Sciatic nerve (tissue), 2 donors: ENCODE data around the gene WDTC1. TPM values are rescaled to one million over a fixed set of nuclear protein-coding genes. Genes with fewer than 3 reads are reported as not detected.
"Not testable (repeated sequence)": the region's sequence is repeated elsewhere in the genome, so short reads cannot be mapped to it uniquely, and the experiment has no call there.

Source experiments
- ATAC-seq: fragments of 200-7000 bp; cut with Tn5 transposase; one replicate; pipeline ENCODE4 v1.9.1; 2020; ENCODE audit warnings: mild to moderate bottlenecking, moderate library complexity
- DNase-seq: peaks from one replicate; pipeline ENCODE4 v3.0.0-alpha.2; 2020; ENCODE audit warnings: low spot score
- intact Hi-C: fragments of 100-400 bp; cut with DNase I; formaldehyde crosslinking; loops from one replicate; pipeline ENCODE4 v1.14.2; 2022
- total RNA-seq: library from RNA; stranded (reverse); fragmentation: NEBNext Ultra II Directional; extraction: Animal tissue kit (Norgen Biotek cat#: 25700); gene quantifications from one replicate; pipeline ENCODE4 v1.2.1, GENCODE V29; 2021
- donor health status: DM: no; HTN: no; CAD: no.
- donor health status: DM: no; HTN: no; CAD: no.

Gene WDTC1, protein sequence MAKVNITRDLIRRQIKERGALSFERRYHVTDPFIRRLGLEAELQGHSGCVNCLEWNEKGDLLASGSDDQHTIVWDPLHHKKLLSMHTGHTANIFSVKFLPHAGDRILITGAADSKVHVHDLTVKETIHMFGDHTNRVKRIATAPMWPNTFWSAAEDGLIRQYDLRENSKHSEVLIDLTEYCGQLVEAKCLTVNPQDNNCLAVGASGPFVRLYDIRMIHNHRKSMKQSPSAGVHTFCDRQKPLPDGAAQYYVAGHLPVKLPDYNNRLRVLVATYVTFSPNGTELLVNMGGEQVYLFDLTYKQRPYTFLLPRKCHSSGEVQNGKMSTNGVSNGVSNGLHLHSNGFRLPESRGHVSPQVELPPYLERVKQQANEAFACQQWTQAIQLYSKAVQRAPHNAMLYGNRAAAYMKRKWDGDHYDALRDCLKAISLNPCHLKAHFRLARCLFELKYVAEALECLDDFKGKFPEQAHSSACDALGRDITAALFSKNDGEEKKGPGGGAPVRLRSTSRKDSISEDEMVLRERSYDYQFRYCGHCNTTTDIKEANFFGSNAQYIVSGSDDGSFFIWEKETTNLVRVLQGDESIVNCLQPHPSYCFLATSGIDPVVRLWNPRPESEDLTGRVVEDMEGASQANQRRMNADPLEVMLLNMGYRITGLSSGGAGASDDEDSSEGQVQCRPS
- 39.6 TPM for total RNA-seq

DNA sequence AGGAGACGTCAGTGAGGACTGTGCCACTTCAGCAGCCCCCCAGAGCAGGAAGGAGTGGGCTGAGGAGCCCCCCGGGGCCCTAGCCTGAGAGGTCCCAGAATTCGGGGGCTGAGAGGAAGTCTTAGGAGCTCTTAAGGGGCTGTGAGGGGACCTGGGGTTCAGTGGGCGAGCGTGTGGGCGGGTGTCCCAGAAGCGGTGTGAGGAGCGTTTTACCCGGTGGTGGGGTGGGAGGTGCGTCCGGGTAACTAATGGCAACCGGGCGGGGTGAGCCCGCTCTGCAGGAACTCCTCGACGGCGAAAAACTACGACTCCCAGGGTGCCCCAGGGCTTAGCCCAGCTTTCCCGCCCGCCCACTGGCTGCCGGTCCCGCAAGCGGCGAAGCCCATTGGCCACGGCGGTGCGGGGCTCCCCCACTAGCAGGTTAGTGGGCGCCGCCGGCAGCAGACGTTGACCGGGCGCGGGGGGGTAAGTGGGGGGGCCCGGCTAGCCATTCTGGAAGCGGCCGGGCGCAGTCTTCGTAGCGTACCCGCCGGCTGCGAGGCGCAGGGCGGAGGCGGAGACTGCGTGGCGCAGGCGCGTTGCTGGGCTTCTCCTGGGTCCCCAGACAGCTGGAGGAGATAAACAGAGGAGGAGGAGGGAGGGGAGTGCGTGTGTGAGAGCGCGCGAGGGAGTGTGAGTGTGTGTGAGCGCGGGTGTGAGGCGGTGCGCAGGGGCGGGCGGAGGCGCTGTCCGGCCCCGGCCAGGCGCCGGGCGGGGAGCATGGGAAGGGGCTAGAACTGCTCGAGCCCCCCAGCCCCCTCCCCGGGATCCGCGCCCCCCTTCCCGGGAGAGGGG, at the start of gene WDTC1:
Gene WDTC1 (plus strand): TSS at position 584 of the 834 bp plus-strand sequence. CDS start 26,423 bp downstream, outside the sequence.
- intact Hi-C loops = no loop called here
- DNase-seq (peak; percentile 98), ATAC-seq (peak; percentile 99)

DNA sequence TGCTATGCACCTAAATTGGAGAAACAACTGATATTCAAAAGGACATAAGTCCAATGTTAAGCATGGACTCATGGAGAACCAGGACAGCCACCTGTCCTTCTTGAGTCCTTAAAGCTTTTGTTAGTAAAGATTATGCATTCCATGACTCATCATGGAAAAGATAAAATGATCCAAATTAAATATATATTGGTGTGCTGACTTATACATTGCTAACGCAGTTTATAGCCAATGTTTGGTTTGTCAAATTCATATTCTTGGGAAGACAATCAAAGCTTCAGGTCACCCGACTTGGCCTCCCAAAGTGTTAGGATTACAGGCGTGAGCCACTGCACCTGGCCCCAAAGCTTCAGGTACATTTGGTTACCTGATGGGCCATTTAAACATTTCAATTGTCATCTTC, 49.8 kb upstream of the WDTC1 start:
- ATAC-seq, intact Hi-C loops: not testable (repeated sequence)

DNA sequence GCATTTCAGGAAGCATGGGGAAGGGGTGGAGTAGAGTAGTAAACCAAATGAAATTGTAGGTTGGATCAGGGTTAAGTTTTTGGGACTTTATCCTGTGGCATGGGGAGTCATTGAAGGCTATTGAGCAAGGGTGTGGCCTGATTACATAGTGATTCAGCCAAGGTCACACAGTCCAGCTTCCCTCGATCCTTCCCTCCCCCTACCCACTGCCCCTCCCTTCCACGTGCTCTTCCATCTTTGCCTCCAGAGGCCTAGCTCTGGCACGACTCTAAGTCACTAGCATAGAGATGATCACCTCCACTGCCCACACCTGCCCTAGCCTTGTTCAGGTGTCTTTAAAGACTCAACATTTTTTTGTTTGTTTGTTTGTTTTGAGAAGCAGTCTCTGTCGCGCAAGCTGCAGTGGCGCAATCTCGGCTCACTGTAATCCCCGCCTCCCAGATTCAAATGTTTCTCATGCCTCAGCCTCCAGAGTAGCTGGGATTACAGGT, 42.3 kb upstream of the WDTC1 start:
- no peak for ATAC-seq
- DNase-seq = no peak
- intact Hi-C loops = loop anchor here (10.0 kb wide), 1 partner anchor 93 kb away; no protein-coding TSS in a partner anchor

More for the DNA sequence above, 49.8 kb upstream of the WDTC1 start:
- not testable (repeated sequence) for DNase-seq

DNA sequence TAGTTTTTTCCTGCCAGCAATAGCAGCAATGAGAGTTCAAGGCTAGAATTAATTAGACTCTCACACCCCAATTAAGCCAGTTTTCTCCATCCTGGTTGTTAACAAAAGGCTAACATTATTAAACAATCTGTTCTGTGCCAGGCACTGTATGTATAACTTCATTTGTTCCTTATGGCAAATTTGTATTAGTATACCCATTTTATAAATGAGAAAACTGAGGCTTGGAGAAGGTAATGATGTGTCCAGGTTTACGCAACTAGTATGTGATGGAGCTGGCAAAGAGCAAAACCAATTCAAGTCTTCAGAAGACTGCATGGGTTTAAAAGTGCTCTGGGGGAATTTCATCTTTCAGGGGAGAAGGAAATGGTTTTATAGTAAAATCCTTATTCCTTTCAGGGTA, 41.2 kb upstream of the WDTC1 start:
- no peak for ATAC-seq
- intact Hi-C loops = loop anchor here (10.0 kb wide), 1 partner anchor 92 kb away; no protein-coding TSS in a partner anchor
- no peak for DNase-seq

DNA sequence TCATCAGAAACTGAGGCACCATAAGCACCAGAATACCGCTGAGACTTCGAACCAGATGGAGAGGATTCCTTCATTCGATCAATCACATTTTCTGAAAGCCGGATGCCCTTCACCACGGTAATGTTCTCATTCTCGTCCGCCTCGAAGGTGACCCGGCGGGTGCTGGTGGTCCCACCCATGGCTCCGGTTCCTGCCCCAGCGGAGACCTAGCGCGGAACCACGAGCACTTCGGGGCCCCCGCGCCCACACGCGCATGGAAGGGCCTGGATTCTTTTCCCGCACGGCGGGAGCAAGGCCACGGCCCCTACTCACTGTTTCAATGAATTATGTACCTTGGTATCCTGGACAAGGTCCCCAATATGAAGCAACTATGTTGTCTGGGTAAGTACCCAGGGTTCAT, 33.1 kb upstream of the WDTC1 start:
- intact Hi-C loops = no loop called here
- DNase-seq (no peak), ATAC-seq (no peak)

DNA sequence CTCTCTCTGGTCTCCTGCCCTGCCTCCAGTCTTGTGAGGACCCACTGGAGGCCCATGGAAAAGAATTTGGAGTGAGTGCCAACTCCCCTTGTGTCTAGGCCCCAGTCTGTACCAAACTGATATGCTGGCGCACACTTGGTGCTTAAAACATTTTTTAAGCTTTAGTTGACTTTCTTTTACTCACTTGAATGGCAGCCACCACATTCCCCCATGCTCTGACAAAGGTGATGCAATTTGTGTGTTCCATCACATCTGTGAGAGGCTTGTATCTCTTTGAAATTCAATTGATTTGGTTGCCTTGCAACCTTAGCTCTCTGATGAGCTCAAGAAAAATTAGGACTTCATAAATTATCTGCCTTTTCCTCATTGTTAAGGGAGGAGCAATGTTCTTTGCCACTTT, 30.5 kb upstream of the WDTC1 start:
- ATAC-seq = no peak
- no peak for DNase-seq
- intact Hi-C loops = no loop called here

DNA sequence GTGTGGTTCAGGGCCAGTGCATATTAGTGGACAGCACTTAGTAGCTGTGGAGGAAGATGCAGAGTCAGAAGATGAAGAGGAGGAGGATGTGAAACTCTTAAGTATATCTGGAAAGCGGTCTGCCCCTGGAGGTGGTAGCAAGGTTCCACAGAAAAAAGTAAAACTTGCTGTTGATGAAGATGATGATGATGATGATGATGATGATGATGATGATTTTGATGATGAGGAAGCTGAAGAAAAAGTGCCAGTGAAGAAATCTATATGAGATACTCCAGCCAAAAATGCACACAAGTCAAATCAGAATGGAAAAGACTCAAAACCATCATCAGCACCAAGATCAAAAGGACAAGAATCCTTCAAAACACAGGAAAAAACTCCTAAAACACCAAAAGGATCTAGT, 27.2 kb upstream of the WDTC1 start:
- ATAC-seq, intact Hi-C loops, DNase-seq: not testable (repeated sequence)

DNA sequence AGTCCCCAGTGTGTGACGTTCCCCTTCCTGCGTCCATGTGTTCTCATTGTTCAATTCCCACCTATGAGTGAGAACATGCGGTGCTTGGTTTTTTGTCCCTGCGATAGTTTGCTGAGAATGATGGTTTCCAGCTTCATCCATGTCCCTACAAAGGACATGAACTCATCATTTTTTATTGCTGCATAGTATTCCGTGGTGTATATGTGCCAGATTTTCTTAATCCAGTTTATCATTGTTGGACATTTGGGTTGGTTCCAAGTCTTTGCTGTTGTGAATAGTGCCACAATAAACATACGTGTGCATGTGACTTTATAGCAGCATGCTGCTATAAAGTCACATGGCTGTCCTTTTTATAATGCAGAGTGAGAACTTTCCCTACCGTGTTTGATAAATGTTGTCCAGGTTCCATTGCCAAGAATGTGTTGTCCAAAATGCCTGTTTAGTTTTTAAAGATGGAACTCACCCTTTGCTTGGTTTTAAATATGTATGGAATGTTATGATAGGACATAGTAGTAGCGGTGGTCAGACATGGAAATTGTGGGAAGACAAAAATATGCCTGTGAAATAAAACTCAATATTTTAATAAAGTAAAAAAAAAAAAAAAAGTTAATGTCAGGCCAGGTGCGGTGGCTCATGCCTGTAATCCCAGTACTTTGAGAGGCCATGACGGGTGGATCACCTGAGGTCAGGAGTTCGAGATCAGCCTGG, 26.1 kb upstream of the WDTC1 start:
- intact Hi-C loops, ATAC-seq: not testable (repeated sequence)

DNA sequence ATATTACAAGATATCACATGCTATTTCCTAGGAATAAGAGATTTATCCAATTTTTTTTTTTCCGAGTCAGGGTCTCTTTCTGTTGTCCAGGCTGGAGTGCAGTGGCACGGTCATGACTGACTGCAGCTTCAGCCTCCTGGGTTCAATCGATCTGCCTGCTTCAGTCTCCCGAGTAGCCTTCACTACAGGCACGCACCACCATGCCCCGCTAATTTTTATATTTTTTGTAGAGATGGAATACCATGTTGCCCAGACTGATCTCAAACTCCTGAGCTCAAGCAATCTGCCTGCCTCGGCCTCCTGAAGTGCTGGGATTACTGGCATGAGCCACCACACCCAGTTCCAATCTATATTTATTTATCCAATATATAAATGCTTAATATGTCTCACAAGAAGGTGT, 18.0 kb upstream of the WDTC1 start:
- DNase-seq = no peak
- ATAC-seq = no peak
- intact Hi-C loops = no loop called here

More for the DNA sequence above, 26.1 kb upstream of the WDTC1 start:
- not testable (repeated sequence) for DNase-seq

DNA sequence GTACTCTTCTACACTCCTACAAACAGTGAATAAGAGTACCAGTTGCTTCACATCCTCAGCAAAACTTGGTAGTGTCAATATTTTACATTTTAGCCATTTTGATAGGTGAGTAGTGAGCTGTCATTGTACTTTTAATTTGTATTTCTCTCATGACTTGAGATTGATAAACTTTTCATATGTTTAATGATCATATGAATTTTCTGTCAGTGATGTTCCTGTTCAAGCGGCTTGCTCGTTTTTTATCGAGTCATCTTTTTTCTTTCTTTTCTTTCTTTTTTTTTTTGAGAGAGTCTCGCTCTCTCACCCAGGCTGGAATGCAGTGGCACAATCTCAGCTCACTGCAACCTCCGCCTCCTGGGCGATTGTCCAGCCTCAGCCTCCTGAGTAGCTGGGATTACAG, 17.0 kb upstream of the WDTC1 start:
- intact Hi-C loops = no loop called here
- no peak for DNase-seq
- ATAC-seq = no peak

DNA sequence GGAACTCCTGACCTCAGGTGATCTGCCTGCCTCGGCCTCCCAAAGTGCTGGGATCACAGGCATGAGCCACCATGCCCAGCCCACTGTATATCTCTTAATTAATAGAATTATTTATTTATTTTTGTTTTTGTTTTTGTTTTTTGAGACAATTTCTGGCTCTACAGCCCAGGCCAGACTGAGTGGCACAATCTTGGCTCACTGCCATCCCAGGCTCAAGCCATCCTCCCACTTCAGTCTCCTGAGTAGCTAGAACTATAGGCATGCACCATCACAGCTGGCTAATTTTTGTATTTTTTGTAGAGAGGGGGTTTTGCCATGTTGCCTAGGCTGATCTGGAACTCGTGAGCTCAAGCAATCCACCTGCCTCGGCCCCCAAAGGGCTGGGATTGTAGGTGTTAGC, 15.7 kb upstream of the WDTC1 start:
- intact Hi-C loops = no loop called here
- ATAC-seq = no peak
- DNase-seq = no peak

DNA sequence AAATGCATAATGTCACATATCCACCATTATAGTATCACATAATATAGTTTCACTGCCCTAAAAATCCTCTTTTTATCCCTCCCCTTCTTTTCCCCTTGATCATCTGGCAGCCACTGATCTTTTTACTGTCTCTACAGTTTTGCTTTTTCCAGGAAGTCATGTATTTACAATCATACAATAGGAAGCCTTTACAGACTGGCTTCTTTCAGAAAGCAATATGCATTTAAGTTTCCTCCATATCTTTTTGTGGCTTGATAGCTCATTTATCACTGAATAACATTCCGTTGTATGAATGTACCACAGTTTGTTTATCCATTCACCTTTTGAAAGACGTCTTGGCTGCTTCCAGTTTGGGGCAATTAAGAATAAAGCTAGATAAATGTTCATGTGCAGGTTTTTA, 14.3 kb upstream of the WDTC1 start:
- intact Hi-C loops = no loop called here
- no peak for DNase-seq
- ATAC-seq = no peak

DNA sequence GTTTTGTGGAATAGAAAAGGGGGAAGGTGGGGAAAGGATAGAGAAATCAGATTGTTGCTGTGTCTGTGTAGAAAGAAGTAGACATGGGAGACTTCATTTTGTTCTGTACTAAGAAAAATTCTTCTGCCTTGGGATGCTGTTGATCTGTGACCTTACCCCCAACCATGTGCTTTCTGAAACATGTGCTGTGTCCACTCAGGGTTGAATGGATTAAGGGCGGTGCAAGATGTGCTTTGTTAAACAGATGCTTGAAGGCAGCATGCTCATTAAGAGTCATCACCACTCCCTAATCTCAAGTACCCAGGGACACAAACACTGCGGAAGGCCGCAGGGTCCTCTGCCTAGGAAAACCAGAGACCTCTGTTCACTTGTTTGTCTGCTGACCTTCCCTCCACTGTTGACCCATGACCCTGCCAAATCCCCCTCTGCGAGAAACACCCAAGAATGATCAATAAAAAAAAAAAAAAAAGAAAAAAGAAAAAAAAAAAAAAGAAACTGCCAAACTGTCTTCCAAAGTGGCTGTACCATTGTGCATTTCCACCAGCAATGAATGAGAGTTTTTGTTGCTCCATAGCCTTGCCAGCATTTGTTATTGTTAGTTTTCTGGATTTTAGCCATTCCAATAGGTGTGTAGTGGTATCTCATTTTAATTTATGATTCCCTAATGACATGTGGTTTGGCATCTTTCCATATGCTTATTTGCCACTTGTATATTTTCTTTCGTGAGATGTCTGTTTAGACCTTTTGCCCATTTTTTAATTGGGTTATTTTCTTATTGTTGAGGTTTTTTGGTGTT, 13.5 kb upstream of the WDTC1 start:
- DNase-seq, intact Hi-C loops, ATAC-seq: not testable (repeated sequence)

DNA sequence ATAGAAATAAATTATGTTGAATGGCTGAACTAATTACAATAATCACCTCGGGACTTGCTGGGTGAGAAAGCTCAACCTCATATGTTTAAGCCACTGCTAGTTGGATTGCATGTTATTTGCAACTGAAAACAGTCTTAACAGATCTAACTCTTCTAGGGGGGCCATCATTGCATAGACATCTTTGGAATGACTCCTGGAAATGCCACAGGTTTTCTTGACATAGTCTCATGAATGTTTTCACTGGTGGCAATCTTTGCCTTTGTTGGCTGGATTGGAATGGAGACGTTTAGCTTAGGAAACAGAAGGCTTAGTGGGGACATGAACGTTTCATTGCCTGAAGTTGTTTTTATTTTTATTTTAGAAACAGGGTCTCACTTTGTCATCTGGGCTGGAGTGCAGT, 8.8 kb upstream of the WDTC1 start:
- intact Hi-C loops = no loop called here
- DNase-seq (no peak), ATAC-seq (no peak)

DNA sequence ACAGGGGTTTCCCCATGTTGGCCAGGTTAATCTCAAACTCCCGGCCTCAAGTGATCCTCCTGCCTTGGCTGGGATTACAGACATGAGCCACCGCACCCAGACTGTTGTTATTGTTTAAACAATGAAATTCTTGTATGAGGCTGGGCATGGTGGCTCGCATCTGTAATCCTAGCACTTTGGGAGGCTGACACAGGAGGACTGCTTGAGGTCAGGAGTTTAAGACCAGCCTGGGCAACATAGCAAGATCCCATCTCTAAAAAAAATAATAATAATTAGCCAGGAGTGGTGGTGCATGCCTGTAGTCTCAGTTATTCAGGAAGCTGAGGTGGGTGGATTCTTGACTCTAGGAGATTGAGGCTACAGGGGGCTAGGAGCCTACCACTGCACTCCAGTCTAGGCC, 6.7 kb upstream of the WDTC1 start:
- intact Hi-C loops = no loop called here
- no peak for DNase-seq
- ATAC-seq = no peak

DNA sequence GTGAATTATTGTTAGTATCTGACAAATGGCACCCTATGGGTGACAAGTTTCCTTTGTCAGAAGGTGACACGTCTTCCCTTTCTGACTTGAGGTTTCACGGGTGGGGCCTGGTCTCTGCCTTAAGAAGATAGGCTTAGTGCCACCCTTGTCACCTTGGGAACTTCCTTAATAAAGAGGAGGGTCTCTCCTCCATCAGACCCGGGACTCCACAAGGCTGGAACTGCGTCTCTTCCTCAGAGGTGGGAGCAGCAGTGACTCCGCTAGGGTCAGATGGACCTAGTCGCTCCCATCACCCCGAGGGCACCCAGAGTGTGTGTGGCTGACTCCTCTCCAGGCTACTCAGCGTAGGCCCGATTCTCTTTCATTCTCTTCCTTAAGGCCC, 774 bp upstream of the WDTC1 start:
- intact Hi-C loops = no loop called here
- DNase-seq (no peak), ATAC-seq (peak; percentile 28)

DNA sequence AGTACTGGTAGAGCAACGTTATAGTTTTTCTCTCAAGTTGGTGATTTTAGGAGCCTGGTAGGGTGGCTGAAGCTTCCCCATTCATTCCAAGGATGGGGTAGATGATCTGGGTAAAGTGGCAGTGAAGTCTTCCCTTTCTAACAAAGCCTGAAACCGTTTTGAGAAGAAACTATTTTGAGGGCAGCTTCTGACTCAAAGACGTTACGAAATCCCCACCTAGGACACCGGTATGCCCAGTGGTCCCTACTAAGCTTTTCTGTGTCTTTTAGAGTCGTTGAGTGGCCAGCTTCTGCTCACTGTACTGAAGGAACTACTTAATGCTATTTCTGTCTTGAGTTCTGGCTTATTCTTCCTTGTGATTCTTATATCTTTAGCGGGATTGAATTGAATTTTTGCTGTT, 1.4 kb downstream of the WDTC1 start:
- intact Hi-C loops = no loop called here
- ATAC-seq (no peak), DNase-seq (no peak)

DNA sequence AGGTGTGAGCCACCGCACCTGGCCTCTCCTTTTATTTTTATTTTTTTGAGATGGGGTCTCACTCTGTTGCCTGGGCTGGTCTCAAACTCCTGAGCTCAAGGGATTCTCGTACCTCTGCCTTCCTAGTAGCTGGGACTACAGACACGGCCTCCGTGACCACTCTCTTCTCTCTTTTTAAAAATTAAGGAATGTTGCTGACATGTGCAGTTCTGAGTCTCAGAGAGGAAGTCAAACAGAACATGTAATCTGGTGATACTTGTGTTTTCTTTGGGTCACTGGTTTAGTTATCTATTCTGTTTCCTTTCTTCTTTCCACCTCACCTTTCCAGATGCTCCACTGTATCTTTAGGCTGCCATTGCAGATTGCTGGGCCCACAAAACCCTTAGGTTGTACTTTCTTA, 2.7 kb downstream of the WDTC1 start:
- DNase-seq = no peak
- intact Hi-C loops = no loop called here
- no peak for ATAC-seq
